ENCODE measurements around the gene ARID5B.

Gene ARID5B

GRCh38 chr10:61962971-61963370 lies 61.5 kb downstream of the ARID5B start:
- TF ChIP-seq REST (IDR thresholded peaks at IDR 0.05; ENCODE audit: insufficient read depth in 1 of 2, low read depth in 2 of 2, low read length in 2 of 2) (no peak), TAF1 (IDR thresholded peaks at IDR 0.05; ENCODE audit: borderline replicate concordance, insufficient read depth, low read length) (no peak), SIN3A (IDR thresholded peaks at IDR 0.05; ENCODE audit: borderline replicate concordance, insufficient read depth, low read length) (no peak), POLR2AphosphoS5 (IDR thresholded peaks at IDR 0.05; ENCODE audit: low read depth, low read length) (no peak), FOXP2 (optimal IDR thresholded peaks at IDR 0.05; ENCODE audit: borderline replicate concordance, extremely low read depth, extremely low read length, insufficient read depth) (no peak)

- TF ChIP-seq TAF1 (IDR thresholded peaks at IDR 0.05; ENCODE audit: borderline replicate concordance, insufficient read depth, low read length) (no peak), SIN3A (IDR thresholded peaks at IDR 0.05; ENCODE audit: borderline replicate concordance, insufficient read depth, low read length) (no peak), FOXP2 (optimal IDR thresholded peaks at IDR 0.05; ENCODE audit: borderline replicate concordance, extremely low read depth, extremely low read length, insufficient read depth) (no peak), REST (IDR thresholded peaks at IDR 0.05; ENCODE audit: insufficient read depth in 1 of 2, low read depth in 2 of 2, low read length in 2 of 2) (no peak), POLR2AphosphoS5 (IDR thresholded peaks at IDR 0.05; ENCODE audit: low read depth, low read length) (no peak)
These were observed 62.2 kb downstream of the ARID5B start for GRCh38 chr10:61963669-61964058.

- TF ChIP-seq SIN3A (IDR thresholded peaks at IDR 0.05; ENCODE audit: borderline replicate concordance, insufficient read depth, low read length) (no peak), FOXP2 (optimal IDR thresholded peaks at IDR 0.05; ENCODE audit: borderline replicate concordance, extremely low read depth, extremely low read length, insufficient read depth) (no peak), POLR2AphosphoS5 (IDR thresholded peaks at IDR 0.05; ENCODE audit: low read depth, low read length) (no peak), REST (IDR thresholded peaks at IDR 0.05; ENCODE audit: insufficient read depth in 1 of 2, low read depth in 2 of 2, low read length in 2 of 2) (no peak), TAF1 (IDR thresholded peaks at IDR 0.05; ENCODE audit: borderline replicate concordance, insufficient read depth, low read length) (no peak)
These were observed 62.7 kb downstream of the ARID5B start for GRCh38 chr10:61964059-61964709.

- TF ChIP-seq POLR2AphosphoS5 (IDR thresholded peaks at IDR 0.05; ENCODE audit: low read depth, low read length) (no peak), REST (IDR thresholded peaks at IDR 0.05; ENCODE audit: insufficient read depth in 1 of 2, low read depth in 2 of 2, low read length in 2 of 2) (no peak), FOXP2 (optimal IDR thresholded peaks at IDR 0.05; ENCODE audit: borderline replicate concordance, extremely low read depth, extremely low read length, insufficient read depth) (no peak)
These were observed 63.6 kb downstream of the ARID5B start for GRCh38 chr10:61964949-61965702.

Data from PFSK-1 (cell line).